Bronchial epithelial cell (primary cell): ENCODE results near the gene LGALS7B. TPM values are rescaled to one million over a fixed set of nuclear protein-coding genes. Genes with fewer than 3 reads are reported as not detected.
"Not testable (repeated sequence)": the region's sequence is repeated elsewhere in the genome, so short reads cannot be mapped to it uniquely, and the experiment has no call there.

Source experiments
- DNase-seq: peaks from one replicate; pipeline ENCODE4 v3.0.0-alpha.2; 2010; ENCODE audit warnings: low read depth
- FAIRE-seq: peaks from 2 replicates; lab custom pipeline; 2011; peaks lifted over from hg19 to GRCh38; lab: Jason Lieb, UNC
- H3K27me3 ChIP-seq: 2 replicates; pipeline ENCODE4 v1.5.1; 2011; ENCODE audit warnings: low read length; ENCODE audit not compliant: control insufficient read depth, insufficient read depth
- H3K36me3 ChIP-seq: 2 replicates; pipeline ENCODE4 v1.5.1; 2011; ENCODE audit warnings: low read length; ENCODE audit not compliant: control insufficient read depth, insufficient read depth
- H3K4me3 ChIP-seq: 2 replicates; pipeline ENCODE4 v1.5.1; 2011; ENCODE audit warnings: mild to moderate bottlenecking, low read depth, low read length, control low read depth
- total RNA-seq: library from RNA; depleted of rRNA; stranded (reverse); fragments of >200 nt; gene quantifications from 2 replicates; pipeline ENCODE4 v1.2.1, GENCODE V29; 2014
- TF ChIP-seq, protein P1 (sequence below): IDR thresholded peaks from 2 replicates; pipeline ENCODE4 v1.5.1; 2011; ENCODE audit warnings: mild to moderate bottlenecking, moderate library complexity, low read length, control low read depth, inconsistent platforms; ENCODE audit not compliant: insufficient read depth, severe bottlenecking

LGALS7B gene
- total RNA-seq, 1 donor from 2014 or later: 1,636 TPM

DNA sequence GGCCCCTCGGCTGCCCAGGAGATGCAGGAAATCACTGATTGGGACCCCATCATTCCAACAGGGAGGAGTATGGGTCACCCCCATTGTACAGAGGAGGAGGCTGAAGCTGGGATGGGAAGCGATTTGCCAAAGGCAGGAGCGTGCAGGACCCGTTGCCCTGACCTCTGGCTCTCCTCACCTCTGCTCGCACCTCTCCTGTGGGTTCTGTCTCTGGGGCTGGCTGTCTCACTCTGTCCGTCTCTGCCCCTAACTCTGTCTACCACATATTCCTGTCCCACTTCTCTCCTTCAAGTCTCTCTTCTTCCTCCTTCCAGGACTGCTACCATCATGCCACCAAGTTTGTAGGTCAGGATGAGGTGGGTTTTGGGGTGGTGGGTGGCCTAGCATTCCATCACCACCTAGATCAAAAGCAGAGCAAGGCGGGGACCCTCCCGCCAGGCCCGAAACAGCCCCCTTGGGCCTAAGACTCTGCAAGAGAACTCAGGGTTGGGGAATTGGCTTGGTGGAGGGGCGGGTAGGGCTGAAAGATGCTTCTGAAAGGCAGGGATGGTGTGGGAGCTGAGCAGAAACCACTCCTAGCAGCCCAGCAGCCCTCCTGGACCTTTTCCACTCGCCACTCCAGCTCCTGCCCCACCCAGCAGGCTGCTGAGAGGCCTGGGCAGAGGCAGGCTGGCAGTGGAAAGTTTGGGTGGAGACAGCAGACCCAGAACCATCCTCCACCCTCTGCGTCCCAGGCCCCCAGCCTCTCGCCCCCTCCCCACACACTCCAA lies 14.6 kb upstream of the LGALS7B start:
- Histone ChIP-seq H3K27me3 (no peaks in the 10 kb centered on the region), H3K4me3 (no peak overlapping the region), H3K36me3 (no peaks in the 10 kb centered on the region)
- TF ChIP-seq, protein P1, sequence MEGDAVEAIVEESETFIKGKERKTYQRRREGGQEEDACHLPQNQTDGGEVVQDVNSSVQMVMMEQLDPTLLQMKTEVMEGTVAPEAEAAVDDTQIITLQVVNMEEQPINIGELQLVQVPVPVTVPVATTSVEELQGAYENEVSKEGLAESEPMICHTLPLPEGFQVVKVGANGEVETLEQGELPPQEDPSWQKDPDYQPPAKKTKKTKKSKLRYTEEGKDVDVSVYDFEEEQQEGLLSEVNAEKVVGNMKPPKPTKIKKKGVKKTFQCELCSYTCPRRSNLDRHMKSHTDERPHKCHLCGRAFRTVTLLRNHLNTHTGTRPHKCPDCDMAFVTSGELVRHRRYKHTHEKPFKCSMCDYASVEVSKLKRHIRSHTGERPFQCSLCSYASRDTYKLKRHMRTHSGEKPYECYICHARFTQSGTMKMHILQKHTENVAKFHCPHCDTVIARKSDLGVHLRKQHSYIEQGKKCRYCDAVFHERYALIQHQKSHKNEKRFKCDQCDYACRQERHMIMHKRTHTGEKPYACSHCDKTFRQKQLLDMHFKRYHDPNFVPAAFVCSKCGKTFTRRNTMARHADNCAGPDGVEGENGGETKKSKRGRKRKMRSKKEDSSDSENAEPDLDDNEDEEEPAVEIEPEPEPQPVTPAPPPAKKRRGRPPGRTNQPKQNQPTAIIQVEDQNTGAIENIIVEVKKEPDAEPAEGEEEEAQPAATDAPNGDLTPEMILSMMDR: no peak
- DNase-seq (no peak), FAIRE-seq (no peak)

GRCh38 chr19:38778733-38779132 lies 10.3 kb upstream of the LGALS7B start:
- DNase-seq (no peak), FAIRE-seq (no peak)
- TF ChIP-seq, protein P1: no peak
- Histone ChIP-seq H3K27me3 (no peaks in the 10 kb centered on the region), H3K4me3 (no peak overlapping the region), H3K36me3 (no peaks in the 10 kb centered on the region)

- FAIRE-seq (no peak), DNase-seq (no peak)
- H3K36me3 ChIP-seq: no peaks in the 10 kb centered on the region
- no peaks in the 10 kb centered on the region for H3K27me3 ChIP-seq
- TF ChIP-seq, protein P1: no peak
- no peak overlapping the region for H3K4me3 ChIP-seq
Measured at GRCh38 chr19:38780443-38780842, 8.6 kb upstream of the LGALS7B start.

- TF ChIP-seq, protein P1: no peak
- H3K36me3 ChIP-seq: no peaks in the 10 kb centered on the region
- FAIRE-seq: no peak
- no peak overlapping the region for H3K4me3 ChIP-seq
- DNase-seq: no peak
- no peaks in the 10 kb centered on the region for H3K27me3 ChIP-seq
Measured at GRCh38 chr19:38781058-38781457, 7.9 kb upstream of the LGALS7B start.

DNA sequence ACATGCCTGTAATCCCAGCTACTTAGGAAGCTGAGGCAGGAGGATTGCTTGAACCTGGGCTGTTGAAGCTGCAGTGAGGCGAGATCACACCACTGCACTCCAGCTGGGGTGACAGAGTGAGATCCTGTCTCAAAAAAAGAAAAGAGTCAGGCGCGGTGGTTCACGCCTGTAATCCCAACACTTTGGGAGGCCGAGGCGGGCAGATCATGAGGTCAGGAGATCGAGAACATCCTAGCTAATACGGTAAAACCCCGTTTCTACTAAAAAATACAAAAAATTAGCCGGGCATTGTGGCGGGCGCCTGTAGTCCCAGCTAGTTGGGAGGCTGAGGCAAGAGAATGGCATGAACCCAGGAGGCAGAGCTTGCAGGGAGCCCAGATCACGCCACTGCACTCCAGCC lies 6.8 kb upstream of the LGALS7B start:
- not testable (repeated sequence) for H3K4me3 ChIP-seq, FAIRE-seq, DNase-seq, H3K27me3 ChIP-seq, H3K36me3 ChIP-seq

GRCh38 chr19:38784224-38784623 lies 4.8 kb upstream of the LGALS7B start:
- H3K36me3 ChIP-seq: no peaks in the 10 kb centered on the region
- no peak for FAIRE-seq
- H3K27me3 ChIP-seq: no peaks in the 10 kb centered on the region
- H3K4me3 ChIP-seq: no peak overlapping the region
- no peak for DNase-seq
- TF ChIP-seq, protein P1: no peak
